Measurements from ENCODE around the gene STRADB. TPM values are rescaled to one million over a fixed set of nuclear protein-coding genes. Genes with fewer than 3 reads are reported as not detected.

Gene STRADB
- total and polyA plus RNA-seq, 2 donors (not counting 3 experiments of a cell fraction or from before 2014, with no cell fraction given) = 6.9 to 16.6 TPM

- no peaks in the 10 kb centered on the region for H3K36me3 ChIP-seq (ENCODE audit: control insufficient read depth in 2 of 2, extremely low read depth in 1 of 2, insufficient read depth in 2 of 2, low read length in 2 of 2)
- no peaks in the 10 kb centered on the region for H4K20me1 ChIP-seq (replicated peaks; ENCODE audit: control insufficient read depth, extremely low read depth, insufficient read depth, low read length)
- no peak overlapping the region for H3K27ac ChIP-seq (ENCODE audit: insufficient read depth, low read depth, low read length)
- H3K9me3 ChIP-seq (replicated peaks; ENCODE audit: control insufficient read depth, insufficient read depth, low read length) = no peaks in the 10 kb centered on the region
- dilution Hi-C loops (cut with MboI; ENCODE audit: extremely low pct_ligation_motif_present, low sequenced_read_pairs) (no loop called here), intact Hi-C loops (cut with micrococcal nuclease) (loop anchor here (5.0 kb wide), 1 partner anchor 279 kb away; no protein-coding TSS in a partner anchor)
- ChIA-PET POLR2A (no interaction called here), CTCF (interaction anchor here (0.6 to 2.7 kb wide), 9 partner anchors 14 to 316 kb away, joined by 3 to 21 read pairs (median 3); partner anchors contain the start of gene CASP10)
- H3K79me2 ChIP-seq (ENCODE audit: control insufficient read depth, insufficient read depth, low read length) = peaks cover 10% of the 10 kb centered on the region
- H3K9me1 ChIP-seq (replicated peaks; ENCODE audit: control insufficient read depth, extremely low read depth, insufficient read depth, low read length) = no peaks in the 10 kb centered on the region
- no peak overlapping the region for H2AFZ ChIP-seq (ENCODE audit: low read depth, low read length)
- DNase-seq (ENCODE audit: low read depth, low spot score) (no peak), FAIRE-seq (no peak)
- peaks cover 7% of the 10 kb centered on the region for H3K4me1 ChIP-seq (ENCODE audit: control insufficient read depth, extremely low read depth, insufficient read depth, low read length)
- no peak overlapping the region for H3K4me3 ChIP-seq (replicated peaks in 1 of 3; ENCODE audit: insufficient read depth in 1 of 3, low read depth in 1 of 3, low read length in 3 of 3)
- H3K27me3 ChIP-seq (ENCODE audit: control insufficient read depth in 2 of 2, insufficient read depth in 2 of 2, low read length in 2 of 2) = no peaks in the 10 kb centered on the region
- no TSS peak for BruUV-seq (replicated peaks)
- no peak for TF ChIP-seq EZH2 (IDR thresholded peaks at IDR 0.05; ENCODE audit: borderline replicate concordance, low read depth, low read length, severe bottlenecking)
- TF ChIP-seq FOS (IDR thresholded peaks at IDR 0.05; ENCODE audit: borderline replicate concordance, insufficient read depth, low read length) = no peak
- TF ChIP-seq POLR2A (IDR thresholded peaks at IDR 0.05; ENCODE audit: low read depth, low read length) = no peak
- no peak for TF ChIP-seq MYC (IDR thresholded peaks at IDR 0.05; ENCODE audit: low read depth, low read length)
- no peak for TF ChIP-seq GATA2 (IDR thresholded peaks at IDR 0.05; ENCODE audit: insufficient read depth, insufficient read length, low read depth, low read length)
- no peak for TF ChIP-seq CTCF (IDR thresholded peaks at IDR 0.05; ENCODE audit: extremely low read depth in 1 of 2, insufficient read depth in 1 of 2, low read depth in 1 of 2, low read length in 2 of 2)
- no peak for TF ChIP-seq MAX (IDR thresholded peaks at IDR 0.05; ENCODE audit: insufficient read depth, insufficient read length)
- no peak for TF ChIP-seq POLR2AphosphoS5 (IDR thresholded peaks at IDR 0.05; ENCODE audit: insufficient read depth, low read depth, low read length)
- no peak for TF ChIP-seq JUN (IDR thresholded peaks at IDR 0.05; ENCODE audit: borderline replicate concordance, insufficient read depth, insufficient read length, low read depth)
- H3K4me2 ChIP-seq (ENCODE audit: insufficient read depth, low read length) = no peak overlapping the region
- H3K9ac ChIP-seq (replicated peaks; ENCODE audit: extremely low read depth, insufficient read depth, low read length) = no peak overlapping the region
These were observed 1.5 kb downstream of the STRADB start for GRCh38 chr2:201452922-201453643.

Data from endothelial cell of umbilical vein (primary cell).